Activated naive CD4-positive, alpha-beta T cell treated with Interleukin-2 at 50 U/mL for 16 hours (primary cell): ENCODE results near the gene SULF2.
"Not testable (repeated sequence)": the region's sequence is repeated elsewhere in the genome, so short reads cannot be mapped to it uniquely, and the experiment has no call there.

Experiments
- DNase-seq: peaks from one replicate; pipeline ENCODE4 v3.0.0-alpha.2; 2020

The SULF2 gene

GRCh38 chr20:47804224-47804825, 19.0 kb upstream of the SULF2 start:
- DNase-seq, result not testable (repeated sequence)

GRCh38 chr20:47802975-47803374, 17.7 kb upstream of the SULF2 start:
- DNase-seq, result no peak

GRCh38 chr20:47802226-47802920, 17.1 kb upstream of the SULF2 start:
- DNase-seq, result no peak

- DNase-seq, result no peak
These were observed 16.5 kb upstream of the SULF2 start for GRCh38 chr20:47801759-47802158.

- DNase-seq, result no peak
These were observed 15.8 kb upstream of the SULF2 start for GRCh38 chr20:47801079-47801478.

- DNase-seq, result no peak
These were observed 15.3 kb upstream of the SULF2 start for GRCh38 chr20:47800623-47801022.

GRCh38 chr20:47799116-47799715, 13.9 kb upstream of the SULF2 start:
- DNase-seq, result no peak

- no peak for DNase-seq
These were observed 11.7 kb upstream of the SULF2 start for GRCh38 chr20:47796971-47797370.

GRCh38 chr20:47795214-47795907, 10.1 kb upstream of the SULF2 start:
- no peak for DNase-seq

- not testable (repeated sequence) for DNase-seq
These were observed 9.0 kb upstream of the SULF2 start for GRCh38 chr20:47794264-47794663.

- no peak for DNase-seq
These were observed 6.8 kb upstream of the SULF2 start for GRCh38 chr20:47792021-47792618.

- no peak for DNase-seq
These were observed 5.9 kb upstream of the SULF2 start for GRCh38 chr20:47791084-47791599.

GRCh38 chr20:47790580-47790965, 5.3 kb upstream of the SULF2 start:
- DNase-seq, result no peak

GRCh38 chr20:47789764-47790579, 4.7 kb upstream of the SULF2 start:
- DNase-seq, result no peak

- no peak for DNase-seq
These were observed 3.9 kb upstream of the SULF2 start for GRCh38 chr20:47789081-47789763.

- no peak for DNase-seq
These were observed 3.4 kb upstream of the SULF2 start for GRCh38 chr20:47788741-47789080.

GRCh38 chr20:47786765-47787107, 1.5 kb upstream of the SULF2 start:
- DNase-seq, result no peak

- DNase-seq, result no peak
These were observed 828 bp upstream of the SULF2 start for GRCh38 chr20:47785854-47786764.

GRCh38 chr20:47784599-47785310, 526 bp downstream of the SULF2 start:
- DNase-seq, result no peak
